Nephron progenitor cell (in vitro differentiated cells): ENCODE results near the gene TBC1D1.
A peak's percentile ranks its signal among the peaks of the same experiment; 100 is the strongest.

Source experiments
- DNase-seq: peaks from one replicate; pipeline ENCODE4 v3.0.0; 2021
- H3K27ac Mint-ChIP-seq: 2 replicates; pipeline ENCODE4 v1.8.0; 2021; ENCODE audit warnings: mild to moderate bottlenecking, moderate library complexity, mixed read lengths
- H3K27me3 Mint-ChIP-seq: 2 replicates; pipeline ENCODE4 v1.8.0; 2021; ENCODE audit warnings: mild to moderate bottlenecking, low read depth, mixed read lengths; ENCODE audit not compliant: poor library complexity
- H3K36me3 Mint-ChIP-seq: 2 replicates; pipeline ENCODE4 v1.8.0; 2021; ENCODE audit warnings: low read depth, mixed read lengths
- H3K4me1 Mint-ChIP-seq: 2 replicates; pipeline ENCODE4 v1.8.0; 2021; ENCODE audit warnings: mixed read lengths
- H3K4me3 Mint-ChIP-seq: 2 replicates; pipeline ENCODE4 v1.8.0; 2021; ENCODE audit warnings: mild to moderate bottlenecking, moderate library complexity, mixed read lengths
- H3K9me3 Mint-ChIP-seq: 2 replicates; pipeline ENCODE4 v1.8.0; 2021; ENCODE audit warnings: mild to moderate bottlenecking, moderate library complexity, mixed read lengths
- CTCF ChIP-seq: fragments of 200-600 bp; sonication (generic); IDR thresholded peaks from 2 replicates; pipeline ENCODE4 v1.5.0; 2021; ENCODE audit warnings: antibody characterized with exemption

The TBC1D1 gene

GRCh38 chr4:38184404-38184803 is 293.5 kb downstream of the TBC1D1 start:
- Mint-ChIP-seq H3K36me3 (peaks cover 29% of the 10 kb centered on the region), H3K9me3 (peaks cover 48% of the 10 kb centered on the region), H3K4me3 (no peak overlapping the region), H3K27ac (no peak overlapping the region), H3K4me1 (peaks cover 34% of the 10 kb centered on the region), H3K27me3 (peaks cover 4% of the 10 kb centered on the region)
- TF ChIP-seq CTCF, result no peak
- DNase-seq, result no peak

GRCh38 chr4:38185406-38186144 is 294.7 kb downstream of the TBC1D1 start:
- Mint-ChIP-seq H3K4me3 (no peak overlapping the region), H3K36me3 (peaks cover 29% of the 10 kb centered on the region), H3K9me3 (peaks cover 44% of the 10 kb centered on the region), H3K27me3 (peaks cover 4% of the 10 kb centered on the region), H3K4me1 (peaks cover 35% of the 10 kb centered on the region), H3K27ac (peak overlapping the region; percentile 57)
- TF ChIP-seq CTCF, result no peak
- DNase-seq, result no peak

DNA sequence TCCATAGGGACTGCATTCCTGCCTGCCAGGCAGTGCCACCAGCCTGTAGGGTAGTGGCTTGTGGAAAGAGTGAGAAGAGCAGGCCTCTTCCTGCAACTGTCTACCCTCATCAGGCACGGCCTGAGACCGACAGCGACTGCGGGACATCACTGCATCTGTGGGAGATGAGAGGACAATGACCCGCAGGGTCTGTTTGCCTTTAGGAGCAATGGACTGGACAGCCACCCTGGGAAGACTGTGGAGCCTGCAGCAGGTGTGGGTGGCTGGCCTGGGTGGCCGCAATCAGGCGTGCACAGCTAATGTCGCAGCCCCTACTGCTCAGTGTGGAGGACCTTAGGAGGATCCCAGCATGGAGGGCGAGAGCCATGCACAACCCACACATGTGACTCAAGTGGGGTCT is 297.3 kb downstream of the TBC1D1 start:
- TF ChIP-seq CTCF, result no peak
- Mint-ChIP-seq H3K4me1 (peaks cover 50% of the 10 kb centered on the region), H3K36me3 (peaks cover 19% of the 10 kb centered on the region), H3K4me3 (no peak overlapping the region), H3K9me3 (peaks cover 27% of the 10 kb centered on the region), H3K27me3 (no peaks in the 10 kb centered on the region), H3K27ac (no peak overlapping the region)
- no peak for DNase-seq

- peaks cover 51% of the 10 kb centered on the region for H3K4me1 Mint-ChIP-seq
- peaks cover 23% of the 10 kb centered on the region for H3K9me3 Mint-ChIP-seq
- H3K36me3 Mint-ChIP-seq, result peaks cover 13% of the 10 kb centered on the region
- no peak for TF ChIP-seq CTCF
- DNase-seq, result no peak
- H3K27ac Mint-ChIP-seq, result no peak overlapping the region
- no peak overlapping the region for H3K4me3 Mint-ChIP-seq
- no peaks in the 10 kb centered on the region for H3K27me3 Mint-ChIP-seq
Measured at GRCh38 chr4:38188631-38189101, 297.8 kb downstream of the TBC1D1 start.
